Endothelial cell of umbilical vein (primary cell): Measurements from ENCODE around the gene TUBB8B.
"Not testable (repeated sequence)": the region's sequence is repeated elsewhere in the genome, so short reads cannot be mapped to it uniquely, and the experiment has no call there.

Source experiments
- CTCF ChIP-seq, 2 donors: IDR thresholded peaks; 1 replicate in 1 of 2; 2 replicates in 1 of 2; pipeline ENCODE4 v1.5.1; 2011; ENCODE audit warnings: low read length in 2 of 2, mild to moderate bottlenecking in 2 of 2, moderate library complexity in 2 of 2, control low read depth in 1 of 2, inconsistent platforms in 1 of 2, low read depth in 1 of 2; ENCODE audit not compliant: insufficient read depth in 1 of 2; ENCODE audit errors: extremely low read depth in 1 of 2
- EZH2 ChIP-seq: IDR thresholded peaks from 2 replicates; pipeline ENCODE4 v1.6.1; 2012; ENCODE audit warnings: borderline replicate concordance, low read depth, mild to moderate bottlenecking, moderate library complexity, low read length, inconsistent platforms; ENCODE audit not compliant: severe bottlenecking
- FOS ChIP-seq: IDR thresholded peaks from 2 replicates; pipeline ENCODE4 v1.6.1; 2011; ENCODE audit warnings: mild to moderate bottlenecking, low read length, moderate library complexity, borderline replicate concordance; ENCODE audit not compliant: insufficient read depth
- GATA2 ChIP-seq: IDR thresholded peaks from 2 replicates; pipeline ENCODE4 v1.7.0; 2011; ENCODE audit warnings: low read depth, mild to moderate bottlenecking, moderate library complexity, mixed read lengths, low read length; ENCODE audit not compliant: insufficient read length, insufficient read depth
- JUN ChIP-seq: IDR thresholded peaks from 2 replicates; pipeline ENCODE4 v1.6.1; 2011; ENCODE audit warnings: borderline replicate concordance, low read depth; ENCODE audit not compliant: insufficient read length, insufficient read depth
- MAX ChIP-seq: IDR thresholded peaks from 2 replicates; pipeline ENCODE4 v1.6.1; 2011; ENCODE audit not compliant: insufficient read depth, insufficient read length
- MYC ChIP-seq: IDR thresholded peaks from one replicate; pipeline ENCODE4 v1.6.1; 2011; ENCODE audit warnings: mild to moderate bottlenecking, low read depth, low read length
- POLR2A ChIP-seq: IDR thresholded peaks from 2 replicates; pipeline ENCODE4 v1.6.1; 2012; ENCODE audit warnings: low read depth, mild to moderate bottlenecking, control low read depth, low read length
- POLR2AphosphoS5 ChIP-seq: IDR thresholded peaks from 2 replicates; pipeline ENCODE4 v1.6.1; 2012; ENCODE audit warnings: low read depth, mild to moderate bottlenecking, control low read depth, low read length, moderate library complexity; ENCODE audit not compliant: insufficient read depth

GRCh38 chr18:89124-89523 lies 39.7 kb upstream of the TUBB8B start:
- TF ChIP-seq POLR2A; CTCF (IDR thresholded peaks at IDR 0.05; ENCODE audit: extremely low read depth in 1 of 2, insufficient read depth in 1 of 2, low read depth in 1 of 2, low read length in 2 of 2); GATA2; MYC; POLR2AphosphoS5; EZH2; FOS; MAX; JUN: not testable (repeated sequence)
